ENCODE data around the gene HMGN4. TPM values are rescaled to one million over a fixed set of nuclear protein-coding genes. Genes with fewer than 3 reads are reported as not detected.

Gene HMGN4
- total and polyA plus RNA-seq, 9 of the 15 experiments (the other 6 are each of a cell fraction or from before 2014, with no cell fraction given), result 35.4 to 134 (median 94.1) TPM

GRCh38 chr6:26556263-26557070 lies 18.3 kb downstream of the HMGN4 start (continued):
- peak; percentile 31; the same call in 1 of the 2 replicates for TF ChIP-seq TFAP4 (CRISPR knock-in tag; IDR thresholded peaks at IDR 0.05; ENCODE audit: borderline replicate concordance)
- no peak for TF ChIP-seq TFE3 (CRISPR knock-in tag; IDR thresholded peaks at IDR 0.05)
- TF ChIP-seq HNRNPL (IDR thresholded peaks at IDR 0.05; ENCODE audit: low read depth, low read length), result no peak
- peak; percentile 84 for TF ChIP-seq SOX6 (IDR thresholded peaks at IDR 0.05)
- TF ChIP-seq ZBTB40 (IDR thresholded peaks at IDR 0.05), result peak; percentile 84
- TF ChIP-seq ZBTB40 (CRISPR knock-in tag; IDR thresholded peaks at IDR 0.05), result no peak
- no peak for TF ChIP-seq ELK3 (CRISPR knock-in tag; IDR thresholded peaks at IDR 0.05)
- TF ChIP-seq ZNF766 (CRISPR knock-in tag; conservative IDR thresholded peaks at IDR 0.05), result peak; percentile 60; the same call in 1 of the 2 replicates
- TF ChIP-seq ZNF740 (CRISPR knock-in tag; IDR thresholded peaks at IDR 0.05), result no peak
- TF ChIP-seq ZNF740 (tag; IDR thresholded peaks at IDR 0.05), result no peak
- TF ChIP-seq MIER1 (IDR thresholded peaks at IDR 0.05; ENCODE audit: low read depth), result no peak
- TF ChIP-seq FUS (optimal IDR thresholded peaks at IDR 0.05; ENCODE audit: low read depth, low read length), result no peak

Data from K562 (cell line).